ENCODE measurements around the gene CEP43. TPM values are rescaled to one million over a fixed set of nuclear protein-coding genes. Genes with fewer than 3 reads are reported as not detected.

CEP43 gene
- total RNA-seq, 1 donor from 2014 or later: 9.1 TPM

GRCh38 chr6:166955121-166955864, 43.9 kb upstream of the CEP43 start:
- intact Hi-C loops (cut with DNase I): no loop called here
- TF ChIP-seq CTCF (IDR thresholded peaks at IDR 0.05) (no peak), POLR2AphosphoS5 (IDR thresholded peaks at IDR 0.05; ENCODE audit: insufficient read depth in 1 of 2, low read depth in 1 of 2) (no peak), POLR2A (IDR thresholded peaks at IDR 0.05) (no peak)
- Histone ChIP-seq H3K27me3 (no peaks in the 10 kb centered on the region), H3K4me3 (peak overlapping the region; percentile 96 to 99), H3K27ac (peak overlapping the region; percentile 92), H3K9me3 (no peaks in the 10 kb centered on the region), H3K4me1 (peaks cover 49% of the 10 kb centered on the region), H3K36me3 (no peaks in the 10 kb centered on the region)
- no peak for DNase-seq (ENCODE audit: extremely low spot score in 2 of 2)

- Histone ChIP-seq H3K27me3 (no peaks in the 10 kb centered on the region), H3K9me3 (no peaks in the 10 kb centered on the region), H3K27ac (peak overlapping the region; percentile 92), H3K36me3 (no peaks in the 10 kb centered on the region), H3K4me1 (peaks cover 44% of the 10 kb centered on the region), H3K4me3 (peak overlapping the region; percentile 96 to 99)
- DNase-seq (ENCODE audit: extremely low spot score in 2 of 2): no peak
- intact Hi-C loops (cut with DNase I): no loop called here
- TF ChIP-seq POLR2A (IDR thresholded peaks at IDR 0.05) (no peak), CTCF (IDR thresholded peaks at IDR 0.05) (no peak), POLR2AphosphoS5 (IDR thresholded peaks at IDR 0.05; ENCODE audit: insufficient read depth in 1 of 2, low read depth in 1 of 2) (no peak)
Measured at GRCh38 chr6:166955865-166956443, 43.2 kb upstream of the CEP43 start.

- intact Hi-C loops (cut with DNase I): no loop called here
- Histone ChIP-seq H3K4me1 (peaks cover 44% of the 10 kb centered on the region), H3K27me3 (no peaks in the 10 kb centered on the region), H3K9me3 (no peaks in the 10 kb centered on the region), H3K36me3 (no peaks in the 10 kb centered on the region), H3K27ac (peak within 1 kb of the TSS; percentile 92), H3K4me3 (peak within 1 kb of the TSS; percentile 96 to 99)
- TF ChIP-seq POLR2AphosphoS5 (IDR thresholded peaks at IDR 0.05; ENCODE audit: insufficient read depth in 1 of 2, low read depth in 1 of 2): peak in 1 of 2 donors; percentile 93
- TF ChIP-seq CTCF (IDR thresholded peaks at IDR 0.05): no peak
- TF ChIP-seq POLR2A (IDR thresholded peaks at IDR 0.05): peak in 1 of 2 donors; percentile 74
- no peak for DNase-seq (ENCODE audit: extremely low spot score in 2 of 2)
Measured at GRCh38 chr6:166956444-166957086, 42.6 kb upstream of the CEP43 start, which contains the start of gene RNASET2. TSS of gene RNASET2 (minus strand) at chr6:166956550. CDS start at chr6:166956182, 368 bp downstream.

- Histone ChIP-seq H3K36me3 (no peaks in the 10 kb centered on the region), H3K4me3 (peak overlapping the region; percentile 96 to 99), H3K4me1 (peaks cover 44% of the 10 kb centered on the region), H3K27me3 (no peaks in the 10 kb centered on the region), H3K27ac (peak overlapping the region; percentile 92), H3K9me3 (no peaks in the 10 kb centered on the region)
- TF ChIP-seq POLR2AphosphoS5 (IDR thresholded peaks at IDR 0.05; ENCODE audit: insufficient read depth in 1 of 2, low read depth in 1 of 2): no peak
- no peak for TF ChIP-seq POLR2A (IDR thresholded peaks at IDR 0.05)
- TF ChIP-seq CTCF (IDR thresholded peaks at IDR 0.05): no peak
- intact Hi-C loops (cut with DNase I): no loop called here
- DNase-seq (ENCODE audit: extremely low spot score in 2 of 2): no peak
Measured at GRCh38 chr6:166957087-166957804, 42.0 kb upstream of the CEP43 start.

Data from vagina (tissue), 2 donors.